ENCODE data around the gene BROX. TPM values are rescaled to one million over a fixed set of nuclear protein-coding genes. Genes with fewer than 3 reads are reported as not detected.

BROX gene
- total RNA-seq, 1 donor from 2014 or later, result 45.1 TPM

DNA sequence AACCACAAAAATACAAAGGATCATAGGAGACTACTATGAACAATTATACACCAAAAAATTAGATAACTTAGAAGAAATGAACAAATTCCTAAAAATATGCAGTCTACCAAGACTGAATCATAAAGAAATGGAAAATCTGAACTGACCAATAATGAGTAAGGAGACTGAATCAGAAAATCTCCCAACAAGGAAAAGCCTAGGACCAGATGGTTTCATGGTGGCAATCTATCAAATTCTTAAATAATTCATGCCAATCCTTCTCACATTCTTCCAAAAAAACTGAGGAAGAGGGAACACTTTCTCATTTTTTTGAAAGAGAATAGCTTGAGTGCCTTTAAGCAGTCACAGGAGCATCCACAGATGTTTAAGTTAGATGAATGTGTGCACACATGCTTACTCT is 70.7 kb downstream of the BROX start:
- Mint-ChIP-seq H3K27me3 (ENCODE audit: unreplicated experiment) (peaks cover 46% of the 10 kb centered on the region), H3K9me3 (ENCODE audit: unreplicated experiment) (no peaks in the 10 kb centered on the region), H3K4me3 (ENCODE audit: unreplicated experiment) (no peak overlapping the region)

DNA sequence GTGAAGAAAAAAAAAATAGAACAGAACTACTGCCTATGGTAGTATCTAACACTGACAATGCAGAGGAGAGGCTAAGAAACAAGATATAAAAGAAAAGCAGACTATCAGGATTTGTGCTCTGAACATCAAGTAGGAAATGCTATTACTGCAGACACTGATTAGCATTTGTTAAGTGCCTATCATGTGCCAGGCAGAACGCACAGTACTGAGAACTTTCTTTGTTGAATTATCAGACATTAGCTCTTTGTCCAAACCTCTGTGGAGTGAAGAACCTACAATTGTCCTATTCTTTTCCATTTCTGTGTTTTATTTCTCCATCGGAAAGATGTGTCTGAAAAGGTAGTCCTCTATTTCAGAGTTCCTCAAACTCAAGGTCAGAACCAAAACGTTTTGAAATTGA is 72.0 kb downstream of the BROX start:
- no peaks in the 10 kb centered on the region for H3K36me3 Mint-ChIP-seq (ENCODE audit: unreplicated experiment)
- no peak overlapping the region for H3K27ac Mint-ChIP-seq (ENCODE audit: unreplicated experiment)
- H3K27me3 Mint-ChIP-seq (ENCODE audit: unreplicated experiment), result peaks cover 46% of the 10 kb centered on the region
- H3K4me3 Mint-ChIP-seq (ENCODE audit: unreplicated experiment), result no peak overlapping the region
- DNase-seq (ENCODE audit: extremely low spot score, unreplicated experiment), result no peak
- peaks cover 8% of the 10 kb centered on the region for H3K4me1 Mint-ChIP-seq (ENCODE audit: unreplicated experiment)
- H3K9me3 Mint-ChIP-seq (ENCODE audit: unreplicated experiment), result no peaks in the 10 kb centered on the region
- TF ChIP-seq, protein P1, sequence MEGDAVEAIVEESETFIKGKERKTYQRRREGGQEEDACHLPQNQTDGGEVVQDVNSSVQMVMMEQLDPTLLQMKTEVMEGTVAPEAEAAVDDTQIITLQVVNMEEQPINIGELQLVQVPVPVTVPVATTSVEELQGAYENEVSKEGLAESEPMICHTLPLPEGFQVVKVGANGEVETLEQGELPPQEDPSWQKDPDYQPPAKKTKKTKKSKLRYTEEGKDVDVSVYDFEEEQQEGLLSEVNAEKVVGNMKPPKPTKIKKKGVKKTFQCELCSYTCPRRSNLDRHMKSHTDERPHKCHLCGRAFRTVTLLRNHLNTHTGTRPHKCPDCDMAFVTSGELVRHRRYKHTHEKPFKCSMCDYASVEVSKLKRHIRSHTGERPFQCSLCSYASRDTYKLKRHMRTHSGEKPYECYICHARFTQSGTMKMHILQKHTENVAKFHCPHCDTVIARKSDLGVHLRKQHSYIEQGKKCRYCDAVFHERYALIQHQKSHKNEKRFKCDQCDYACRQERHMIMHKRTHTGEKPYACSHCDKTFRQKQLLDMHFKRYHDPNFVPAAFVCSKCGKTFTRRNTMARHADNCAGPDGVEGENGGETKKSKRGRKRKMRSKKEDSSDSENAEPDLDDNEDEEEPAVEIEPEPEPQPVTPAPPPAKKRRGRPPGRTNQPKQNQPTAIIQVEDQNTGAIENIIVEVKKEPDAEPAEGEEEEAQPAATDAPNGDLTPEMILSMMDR (IDR thresholded peaks at IDR 0.05), result no peak

More for the DNA sequence above, 70.7 kb downstream of the BROX start:
- DNase-seq (ENCODE audit: extremely low spot score, unreplicated experiment), result no peak
- H3K36me3 Mint-ChIP-seq (ENCODE audit: unreplicated experiment), result no peaks in the 10 kb centered on the region
- TF ChIP-seq, protein P1 (IDR thresholded peaks at IDR 0.05), result no peak
- no peak overlapping the region for H3K27ac Mint-ChIP-seq (ENCODE audit: unreplicated experiment)
- peaks cover 8% of the 10 kb centered on the region for H3K4me1 Mint-ChIP-seq (ENCODE audit: unreplicated experiment)

Other genes starting within 250 kb of the BROX start
- gene HHIPL2, start 164.5 kb upstream of the BROX start, total RNA-seq, result 0.13 TPM in 1 of 2 replicates, not detected in the other
- 6.1 and 6.3 TPM in 2 replicates for gene TAF1A, start 122.6 kb upstream of the BROX start, total RNA-seq
- 82.2 and 83.6 TPM in 2 replicates for gene MIA3, start 94.5 kb upstream of the BROX start, total RNA-seq
- 64.5 and 65.2 TPM in 2 replicates for gene AIDA, start 73 bp upstream of the BROX start, total RNA-seq
- not detected in 2 replicates for gene FAM177B, start 24.6 kb downstream of the BROX start, total RNA-seq
- gene DISP1, start 102.5 kb downstream of the BROX start, total RNA-seq, result 4.1 and 4.9 TPM in 2 replicates